ENCODE measurements around the gene RILP.
"Not testable (repeated sequence)": the region's sequence is repeated elsewhere in the genome, so short reads cannot be mapped to it uniquely, and the experiment has no call there.

The RILP gene, protein sequence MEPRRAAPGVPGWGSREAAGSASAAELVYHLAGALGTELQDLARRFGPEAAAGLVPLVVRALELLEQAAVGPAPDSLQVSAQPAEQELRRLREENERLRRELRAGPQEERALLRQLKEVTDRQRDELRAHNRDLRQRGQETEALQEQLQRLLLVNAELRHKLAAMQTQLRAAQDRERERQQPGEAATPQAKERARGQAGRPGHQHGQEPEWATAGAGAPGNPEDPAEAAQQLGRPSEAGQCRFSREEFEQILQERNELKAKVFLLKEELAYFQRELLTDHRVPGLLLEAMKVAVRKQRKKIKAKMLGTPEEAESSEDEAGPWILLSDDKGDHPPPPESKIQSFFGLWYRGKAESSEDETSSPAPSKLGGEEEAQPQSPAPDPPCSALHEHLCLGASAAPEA

GRCh38 chr17:1649844-1650501, at the start of gene RILP:
TSS of gene RILP (minus strand) at chr17:1649866. CDS start at chr17:1649804, 62 bp downstream.
- Histone ChIP-seq H3K36me3 (peaks cover 55% of the 10 kb centered on the region), H3K27ac (peak within 1 kb of the TSS; percentile 75), H3K4me3 (ENCODE audit: low read depth, low read length) (peak within 1 kb of the TSS; percentile 54), H3K27me3 (ENCODE audit: insufficient read depth, low read depth, severe bottlenecking) (no peaks in the 10 kb centered on the region), H3K9me3 (ENCODE audit: severe bottlenecking) (no peaks in the 10 kb centered on the region)
- no peak for TF ChIP-seq CTCF (IDR thresholded peaks at IDR 0.05; ENCODE audit: low read depth, low read length)
- peak; percentile 66 for DNase-seq

GRCh38 chr17:1697681-1698080, 48.0 kb upstream of the RILP start:
- no peak overlapping the region for H3K27ac ChIP-seq
- no peak overlapping the region for H3K4me3 ChIP-seq (ENCODE audit: low read depth, low read length)
- no peak for DNase-seq
- H3K9me3 ChIP-seq (ENCODE audit: severe bottlenecking) = no peaks in the 10 kb centered on the region
- H3K36me3 ChIP-seq = no peaks in the 10 kb centered on the region
- H3K27me3 ChIP-seq (ENCODE audit: insufficient read depth, low read depth, severe bottlenecking) = no peaks in the 10 kb centered on the region
- no peak for TF ChIP-seq CTCF (IDR thresholded peaks at IDR 0.05; ENCODE audit: low read depth, low read length)

DNA sequence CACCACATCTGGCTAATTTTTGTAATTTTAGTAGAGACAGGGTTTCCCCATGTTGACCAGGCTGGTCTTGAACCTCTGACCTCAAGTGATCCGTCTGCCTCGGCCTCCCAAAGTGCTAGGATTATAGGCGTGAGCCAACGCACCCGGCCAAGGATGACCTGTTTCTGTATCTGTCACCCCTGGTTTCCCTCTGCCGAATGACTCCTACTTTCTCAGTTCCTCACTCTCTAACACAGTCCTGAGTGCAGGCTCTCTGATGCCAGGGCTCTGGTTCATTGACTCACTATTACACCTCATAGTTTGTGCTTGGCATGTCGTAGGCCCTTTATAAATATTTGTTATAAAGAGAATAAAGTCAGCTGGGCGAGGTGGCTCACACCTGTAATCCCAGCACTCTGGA, 45.7 kb upstream of the RILP start:
- DNase-seq = no peak
- Histone ChIP-seq H3K9me3 (ENCODE audit: severe bottlenecking) (no peaks in the 10 kb centered on the region), H3K36me3 (no peaks in the 10 kb centered on the region), H3K4me3 (ENCODE audit: low read depth, low read length) (no peak overlapping the region), H3K27ac (no peak overlapping the region), H3K27me3 (ENCODE audit: insufficient read depth, low read depth, severe bottlenecking) (no peaks in the 10 kb centered on the region)
- TF ChIP-seq CTCF (IDR thresholded peaks at IDR 0.05; ENCODE audit: low read depth, low read length) = no peak

DNA sequence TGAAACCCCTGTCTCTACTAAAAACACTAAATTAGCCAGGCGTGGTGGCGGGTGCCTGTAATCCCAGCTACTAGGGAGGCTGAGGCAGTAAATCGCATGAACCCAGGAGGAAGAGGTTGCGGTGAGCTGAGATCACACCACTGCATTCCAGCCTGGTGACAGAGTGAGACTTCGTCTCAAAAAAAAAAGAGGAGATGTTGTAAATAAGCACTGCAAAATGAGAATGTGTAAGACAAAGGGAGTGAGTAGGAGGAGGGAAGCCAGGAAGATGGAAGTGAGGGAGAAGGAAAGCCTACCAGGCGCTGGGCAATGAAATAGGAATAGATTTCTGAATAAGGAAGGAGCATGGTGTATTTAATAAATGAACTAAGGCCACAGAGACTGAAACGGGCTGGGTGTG, 43.7 kb upstream of the RILP start:
- TF ChIP-seq CTCF (IDR thresholded peaks at IDR 0.05; ENCODE audit: low read depth, low read length) = no peak
- H3K9me3 ChIP-seq (ENCODE audit: severe bottlenecking) = no peaks in the 10 kb centered on the region
- no peak for DNase-seq
- no peak overlapping the region for H3K4me3 ChIP-seq (ENCODE audit: low read depth, low read length)
- no peaks in the 10 kb centered on the region for H3K27me3 ChIP-seq (ENCODE audit: insufficient read depth, low read depth, severe bottlenecking)
- no peak overlapping the region for H3K27ac ChIP-seq
- H3K36me3 ChIP-seq = no peaks in the 10 kb centered on the region

DNA sequence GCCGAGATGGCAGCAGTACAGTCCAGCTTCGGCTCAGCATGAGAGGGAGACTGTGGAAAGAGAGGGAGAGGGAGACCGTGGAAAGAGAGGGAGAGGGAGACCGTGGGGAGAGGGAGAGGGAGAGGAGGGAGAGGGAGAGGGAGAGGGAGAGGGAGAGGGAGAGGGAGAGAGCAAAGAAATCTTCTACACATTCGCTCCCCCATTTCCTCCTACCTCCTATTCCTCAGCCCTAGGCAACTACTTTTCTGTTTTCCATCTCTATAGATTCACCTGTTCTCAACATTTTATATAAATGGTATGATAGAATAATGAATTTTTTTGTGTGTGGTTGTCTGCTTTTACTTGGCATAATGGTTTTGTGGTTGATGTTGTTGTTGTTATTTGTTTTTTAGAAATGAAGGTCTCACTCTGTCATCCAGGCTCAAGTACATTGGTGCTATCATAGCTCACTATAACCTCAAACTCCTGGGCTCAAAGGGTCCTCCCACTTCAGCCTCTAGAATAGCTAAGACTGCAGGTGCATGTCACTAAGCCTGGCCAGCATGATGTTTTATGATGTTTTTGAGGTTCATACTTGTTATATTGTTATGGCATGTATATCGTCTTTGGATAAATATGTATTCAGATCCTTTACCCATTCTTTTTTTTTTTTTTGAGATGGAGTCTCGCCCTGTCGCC, 41.0 kb upstream of the RILP start:
- H3K27ac ChIP-seq = no peak overlapping the region
- no peak for TF ChIP-seq CTCF (IDR thresholded peaks at IDR 0.05; ENCODE audit: low read depth, low read length)
- no peaks in the 10 kb centered on the region for H3K9me3 ChIP-seq (ENCODE audit: severe bottlenecking)
- H3K36me3 ChIP-seq = no peaks in the 10 kb centered on the region
- no peaks in the 10 kb centered on the region for H3K27me3 ChIP-seq (ENCODE audit: insufficient read depth, low read depth, severe bottlenecking)
- H3K4me3 ChIP-seq (ENCODE audit: low read depth, low read length) = no peak overlapping the region
- no peak for DNase-seq

GRCh38 chr17:1688405-1688804, 38.7 kb upstream of the RILP start:
- H3K36me3 ChIP-seq; H3K4me3 ChIP-seq (ENCODE audit: low read depth, low read length); H3K9me3 ChIP-seq (ENCODE audit: severe bottlenecking); H3K27ac ChIP-seq; H3K27me3 ChIP-seq (ENCODE audit: insufficient read depth, low read depth, severe bottlenecking); DNase-seq: not testable (repeated sequence)
